Stimulated activated naive B cell treated with anti-CD40 and anti-IgM and Interleukin-4, amounts not matched to agents 10 μg/mL and 1 μg/mL and 100 μg/mL, for 72 hours (primary cell): ENCODE measurements around the gene GJA1.
"Not testable (repeated sequence)": the region's sequence is repeated elsewhere in the genome, so short reads cannot be mapped to it uniquely, and the experiment has no call there.

ENCODE experiments used
- ATAC-seq, 2 donors: fragments of 150-1000 bp; cut with Tn5 transposase; replicated peaks; 2 replicates each; pipeline ENCODE4 v1.10.0; 2021; ENCODE audit warnings: moderate library complexity in 1 of 2
- DNase-seq: peaks from one replicate; pipeline ENCODE4 v3.0.0; 2021
- H3K27ac Mint-ChIP-seq: one replicate; pipeline ENCODE4 v1.8.0; 2022; ENCODE audit warnings: mild to moderate bottlenecking, mixed read lengths
- H3K27me3 Mint-ChIP-seq, 2 donors: one replicate each; pipeline ENCODE4 v1.8.0; 2022; ENCODE audit warnings: mixed read lengths in 2 of 2
- H3K36me3 Mint-ChIP-seq, 2 donors: one replicate each; pipeline ENCODE4 v1.8.0; 2022; ENCODE audit warnings: mixed read lengths in 2 of 2, mild to moderate bottlenecking in 1 of 2
- H3K4me1 Mint-ChIP-seq, 2 donors: one replicate each; pipeline ENCODE4 v1.8.0; 2022; ENCODE audit warnings: mixed read lengths in 2 of 2, mild to moderate bottlenecking in 1 of 2
- H3K4me3 Mint-ChIP-seq, 2 donors: one replicate each; pipeline ENCODE4 v1.8.0; 2022; ENCODE audit warnings: mild to moderate bottlenecking in 2 of 2, mixed read lengths in 2 of 2, moderate library complexity in 1 of 2
- H3K9me3 Mint-ChIP-seq, 2 donors: one replicate each; pipeline ENCODE4 v1.8.0; 2022; ENCODE audit warnings: mixed read lengths in 2 of 2, mild to moderate bottlenecking in 1 of 2

GJA1 gene

DNA sequence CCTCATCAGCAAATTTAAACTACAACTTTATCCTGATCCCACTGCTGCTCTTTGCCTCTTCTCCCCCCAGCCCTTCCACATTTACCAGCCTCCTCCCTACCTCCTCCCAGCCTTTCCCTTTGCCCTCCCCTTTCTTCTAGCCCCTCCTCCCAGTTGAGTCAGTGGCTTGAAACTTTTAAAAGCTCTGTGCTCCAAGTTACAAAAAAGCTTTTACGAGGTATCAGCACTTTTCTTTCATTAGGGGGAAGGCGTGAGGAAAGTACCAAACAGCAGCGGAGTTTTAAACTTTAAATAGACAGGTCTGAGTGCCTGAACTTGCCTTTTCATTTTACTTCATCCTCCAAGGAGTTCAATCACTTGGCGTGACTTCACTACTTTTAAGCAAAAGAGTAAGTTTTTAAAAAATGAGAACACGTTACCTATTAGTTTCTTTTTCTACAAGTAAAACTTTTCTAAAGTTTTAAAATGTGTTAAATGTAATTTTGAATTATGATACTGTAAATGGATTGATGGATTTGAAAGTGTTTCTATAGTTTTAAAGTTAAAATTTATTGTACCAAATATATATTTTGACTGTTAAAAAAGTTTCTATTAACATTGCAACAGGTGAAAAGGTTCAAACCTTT lies at the start of gene GJA1:
Gene GJA1, plus strand, starts transcription at position 203 of the 626 bp plus-strand sequence. CDS start 11,202 bp downstream, outside the sequence.
- no peaks in the 10 kb centered on the region for H3K36me3 Mint-ChIP-seq
- ATAC-seq, result no peak
- H3K27ac Mint-ChIP-seq, result no peak within 1 kb of the TSS
- peaks cover 6 to 21% of the 10 kb centered on the region in 2 donors for H3K4me1 Mint-ChIP-seq
- H3K4me3 Mint-ChIP-seq, result peak within 1 kb of the TSS; percentile 41 to 85
- no peak for DNase-seq
- peaks cover 31 to 53% of the 10 kb centered on the region in 2 donors for H3K27me3 Mint-ChIP-seq
- no peaks in the 10 kb centered on the region for H3K9me3 Mint-ChIP-seq

DNA sequence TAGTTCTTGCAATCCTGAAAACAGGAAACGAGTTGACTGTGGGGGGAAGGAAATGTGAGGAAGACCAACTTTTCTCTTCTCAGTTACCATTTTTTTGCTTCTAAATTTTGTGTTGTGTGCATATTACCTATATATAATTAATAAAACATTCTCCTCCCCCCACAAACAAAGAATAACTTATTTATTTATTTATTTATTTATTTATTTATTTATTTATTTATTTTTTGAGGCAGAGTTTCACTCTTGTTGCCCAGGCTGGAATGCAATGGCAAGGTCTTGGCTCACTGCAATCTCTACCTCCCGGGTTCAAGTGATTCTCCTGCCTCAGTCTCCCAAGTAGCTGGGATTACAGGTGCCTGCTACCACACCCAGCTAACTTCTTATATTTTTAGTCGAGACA lies 48.9 kb upstream of the GJA1 start:
- H3K36me3 Mint-ChIP-seq, H3K27ac Mint-ChIP-seq, H3K4me3 Mint-ChIP-seq, H3K4me1 Mint-ChIP-seq, DNase-seq, H3K9me3 Mint-ChIP-seq, H3K27me3 Mint-ChIP-seq, ATAC-seq: not testable (repeated sequence)

DNA sequence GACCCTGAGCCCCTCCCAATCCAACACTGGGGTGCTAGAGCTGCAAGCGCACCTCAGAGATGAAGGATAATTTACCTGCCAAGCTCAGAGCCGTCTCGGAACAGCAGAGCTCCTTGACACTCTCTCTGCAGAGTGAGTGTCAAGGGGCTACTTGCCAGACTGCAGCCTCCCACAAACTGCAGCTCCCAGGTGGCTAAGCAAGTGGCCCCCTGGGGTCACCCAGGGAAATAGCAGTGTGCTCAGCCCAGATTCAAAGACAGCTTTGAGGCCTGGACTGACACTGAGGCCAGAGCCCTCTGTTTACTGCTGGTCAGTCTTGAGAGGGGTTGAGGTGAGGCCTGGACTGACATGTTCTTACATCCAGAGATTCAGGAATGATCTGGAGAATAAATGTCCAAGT lies 46.0 kb upstream of the GJA1 start:
- no peaks in the 10 kb centered on the region for H3K9me3 Mint-ChIP-seq
- peaks cover 0 to 6% of the 10 kb centered on the region in 2 donors for H3K27me3 Mint-ChIP-seq
- ATAC-seq (no peak), DNase-seq (no peak)
- H3K4me1 Mint-ChIP-seq, result peaks cover 0 to 3% of the 10 kb centered on the region in 2 donors
- no peaks in the 10 kb centered on the region for H3K36me3 Mint-ChIP-seq
- H3K4me3 Mint-ChIP-seq, result no peak overlapping the region
- peak overlapping the region; percentile 9 for H3K27ac Mint-ChIP-seq

DNA sequence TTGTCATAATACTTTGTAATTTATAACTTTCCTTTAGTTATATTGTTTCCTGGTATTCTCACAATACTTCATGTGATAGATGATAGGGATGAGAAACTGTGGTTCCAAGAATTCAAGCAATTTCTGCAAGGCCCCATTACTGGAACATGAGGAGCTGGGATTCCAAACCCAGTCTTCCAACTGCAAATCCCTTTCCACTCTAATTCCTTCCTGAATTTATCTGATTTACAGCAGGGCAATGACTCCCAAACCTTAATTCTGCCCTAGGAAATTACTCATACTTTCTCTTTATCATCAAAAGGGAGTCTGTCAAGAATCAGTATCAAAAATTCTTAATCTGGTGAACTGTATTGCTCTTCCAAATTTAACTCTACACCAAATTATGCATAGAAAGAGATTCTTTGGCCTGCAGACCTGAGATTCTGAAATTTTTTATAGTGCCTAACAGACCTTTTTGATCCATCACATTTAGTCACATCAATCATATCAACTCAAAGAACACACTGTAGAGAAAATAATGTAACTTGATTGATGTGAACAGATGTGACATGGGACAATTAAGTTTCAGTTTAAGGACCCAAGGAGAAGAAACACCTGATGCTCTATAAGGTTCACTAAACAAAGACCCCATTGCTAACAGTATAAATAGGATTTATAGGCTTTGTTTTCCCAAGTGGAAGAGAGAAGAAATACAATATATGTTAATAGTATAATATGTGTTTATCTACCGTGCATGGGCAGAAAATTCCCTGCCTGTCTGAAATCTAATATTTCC lies 41.5 kb upstream of the GJA1 start:
- Mint-ChIP-seq H3K27ac (no peak overlapping the region), H3K4me3 (no peak overlapping the region), H3K27me3 (no peaks in the 10 kb centered on the region), H3K9me3 (no peaks in the 10 kb centered on the region), H3K4me1 (peaks cover 0 to 3% of the 10 kb centered on the region in 2 donors), H3K36me3 (no peaks in the 10 kb centered on the region)
- no peak for DNase-seq
- no peak for ATAC-seq

DNA sequence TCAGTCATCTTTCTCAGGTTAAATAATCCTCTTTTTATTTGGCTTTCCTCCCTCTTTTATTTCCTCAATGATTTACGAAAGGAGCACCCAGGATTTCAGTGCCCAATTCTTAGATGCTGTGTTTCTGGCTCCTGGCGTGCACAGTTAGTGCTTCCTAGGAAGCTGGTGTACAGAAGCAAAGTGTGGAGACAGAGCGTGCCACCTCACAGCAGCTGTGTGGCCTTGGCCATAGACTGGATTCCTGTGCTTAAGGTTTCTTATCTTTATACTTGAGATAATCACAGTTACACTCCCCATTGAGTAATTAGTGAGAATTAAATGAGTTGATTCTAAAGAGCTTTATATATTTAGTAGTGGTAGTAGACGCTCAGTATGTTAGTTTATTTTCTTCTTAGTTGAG lies 39.7 kb upstream of the GJA1 start:
- H3K27ac Mint-ChIP-seq, result no peak overlapping the region
- H3K4me3 Mint-ChIP-seq, result no peak overlapping the region
- H3K9me3 Mint-ChIP-seq, result no peaks in the 10 kb centered on the region
- ATAC-seq, result no peak
- H3K27me3 Mint-ChIP-seq, result no peaks in the 10 kb centered on the region
- DNase-seq, result no peak
- peaks cover 0 to 3% of the 10 kb centered on the region in 2 donors for H3K4me1 Mint-ChIP-seq
- H3K36me3 Mint-ChIP-seq, result no peaks in the 10 kb centered on the region

DNA sequence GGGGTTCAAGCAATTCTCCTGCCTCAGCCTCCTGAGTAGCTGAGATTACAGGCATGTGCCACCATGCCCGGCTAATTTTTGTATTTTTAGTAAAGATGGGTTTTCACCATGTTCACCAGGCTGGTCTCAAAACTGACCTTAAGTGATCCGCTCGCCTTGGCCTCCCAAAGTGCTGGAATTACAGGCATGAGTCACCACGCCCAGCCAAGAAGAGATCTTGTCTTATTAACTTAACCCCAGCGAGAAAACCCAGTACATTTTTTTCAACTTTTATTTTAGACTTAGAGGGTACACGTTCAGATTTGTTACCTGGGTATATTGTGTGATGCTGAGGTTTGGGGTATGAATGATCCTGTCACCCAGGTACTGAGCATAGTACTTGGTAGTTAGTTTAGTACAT lies 38.3 kb upstream of the GJA1 start:
- not testable (repeated sequence) for H3K9me3 Mint-ChIP-seq, H3K27me3 Mint-ChIP-seq, H3K36me3 Mint-ChIP-seq, DNase-seq, H3K4me1 Mint-ChIP-seq, H3K4me3 Mint-ChIP-seq, ATAC-seq, H3K27ac Mint-ChIP-seq

DNA sequence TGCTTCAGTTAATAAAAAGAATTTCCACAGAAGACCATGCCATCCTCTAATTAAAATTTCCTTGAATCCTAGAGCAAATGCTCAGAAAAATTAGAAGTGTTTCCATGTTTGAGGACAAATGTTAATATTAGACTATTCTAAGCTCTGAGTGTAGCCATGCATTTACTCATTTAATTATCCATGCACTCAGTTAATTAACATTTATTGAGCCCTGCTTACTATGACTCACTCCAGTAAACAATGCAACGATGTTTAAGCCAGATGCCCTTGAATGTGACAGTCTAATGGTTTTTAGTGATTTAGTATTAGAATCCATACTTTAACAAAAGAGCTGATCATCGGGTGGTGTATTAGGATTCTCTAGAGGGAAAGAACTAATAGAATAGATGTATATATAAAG lies 37.3 kb upstream of the GJA1 start:
- no peaks in the 10 kb centered on the region for H3K9me3 Mint-ChIP-seq
- no peaks in the 10 kb centered on the region for H3K27me3 Mint-ChIP-seq
- H3K4me3 Mint-ChIP-seq, result no peak overlapping the region
- ATAC-seq (no peak), DNase-seq (no peak)
- H3K36me3 Mint-ChIP-seq, result no peaks in the 10 kb centered on the region
- H3K27ac Mint-ChIP-seq, result no peak overlapping the region
- H3K4me1 Mint-ChIP-seq, result peaks cover 0 to 1% of the 10 kb centered on the region in 2 donors

DNA sequence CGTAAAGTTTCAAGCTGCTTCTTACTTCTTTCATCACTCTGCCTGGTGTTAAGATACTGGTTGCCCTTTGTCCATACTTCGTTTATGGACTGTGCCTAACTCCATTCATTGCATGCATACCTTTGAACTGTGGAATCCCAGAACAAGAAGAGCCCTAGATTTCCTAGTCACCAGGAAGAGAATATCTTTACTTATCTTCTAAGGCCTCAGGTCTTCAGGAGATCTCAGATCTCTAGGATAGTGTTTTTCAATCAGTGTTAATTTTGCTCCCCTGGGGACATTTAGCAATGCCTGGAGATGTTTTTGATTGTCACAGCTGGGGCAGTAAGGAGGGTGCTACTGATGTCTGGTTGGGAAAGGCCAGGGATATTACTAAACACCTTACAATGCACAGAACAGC lies 35.5 kb upstream of the GJA1 start:
- Mint-ChIP-seq H3K4me1 (no peaks in the 10 kb centered on the region), H3K9me3 (no peaks in the 10 kb centered on the region), H3K4me3 (no peak overlapping the region), H3K27me3 (no peaks in the 10 kb centered on the region), H3K36me3 (no peaks in the 10 kb centered on the region), H3K27ac (no peak overlapping the region)
- ATAC-seq (no peak), DNase-seq (no peak)

DNA sequence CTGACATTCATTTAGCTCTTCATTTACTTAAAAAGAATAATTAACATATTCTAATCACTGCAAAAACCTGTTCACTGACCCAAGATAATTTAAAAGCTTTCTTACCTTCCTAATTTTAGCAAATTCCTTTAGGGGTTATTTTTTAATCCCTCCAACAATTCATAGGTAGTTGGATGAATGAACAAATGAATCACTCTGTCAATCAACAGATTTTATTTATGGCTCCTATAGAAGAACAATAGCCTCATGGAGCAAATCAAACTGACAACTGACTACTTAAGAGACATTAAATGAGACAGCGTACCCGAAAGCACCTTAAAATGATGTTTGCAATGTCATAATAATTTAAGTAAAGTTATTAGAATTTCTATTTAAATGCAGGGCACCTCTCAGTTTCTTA lies 31.5 kb upstream of the GJA1 start:
- ATAC-seq (no peak), DNase-seq (no peak)
- Mint-ChIP-seq H3K4me1 (no peaks in the 10 kb centered on the region), H3K27me3 (peaks cover 0 to 5% of the 10 kb centered on the region in 2 donors), H3K27ac (no peak overlapping the region), H3K9me3 (no peaks in the 10 kb centered on the region), H3K36me3 (no peaks in the 10 kb centered on the region), H3K4me3 (no peak overlapping the region)

DNA sequence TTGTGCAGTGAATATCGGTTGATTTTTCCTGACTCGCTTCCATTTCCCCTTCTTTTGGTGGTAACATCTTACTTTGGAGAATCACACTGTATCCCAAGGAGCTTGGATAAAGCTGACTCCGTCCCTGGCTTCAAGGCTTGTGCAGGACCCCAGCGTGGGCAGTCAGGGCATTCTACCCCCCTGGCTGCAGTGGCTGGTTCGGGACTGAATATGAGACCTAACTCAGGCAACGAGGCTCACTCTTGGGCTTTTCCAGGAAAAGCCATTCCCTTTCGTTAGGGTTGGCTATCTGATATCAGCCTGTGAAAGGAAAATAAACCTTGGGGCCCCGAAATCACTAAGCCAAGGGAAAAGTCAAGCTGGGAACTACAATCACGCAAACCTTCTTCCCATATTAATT lies 30.1 kb upstream of the GJA1 start:
- DNase-seq, result no peak
- H3K4me1 Mint-ChIP-seq, result no peaks in the 10 kb centered on the region
- peaks cover 0 to 5% of the 10 kb centered on the region in 2 donors for H3K27me3 Mint-ChIP-seq
- H3K36me3 Mint-ChIP-seq, result no peaks in the 10 kb centered on the region
- no peak overlapping the region for H3K27ac Mint-ChIP-seq
- no peaks in the 10 kb centered on the region for H3K9me3 Mint-ChIP-seq
- no peak overlapping the region for H3K4me3 Mint-ChIP-seq
- no peak for ATAC-seq

DNA sequence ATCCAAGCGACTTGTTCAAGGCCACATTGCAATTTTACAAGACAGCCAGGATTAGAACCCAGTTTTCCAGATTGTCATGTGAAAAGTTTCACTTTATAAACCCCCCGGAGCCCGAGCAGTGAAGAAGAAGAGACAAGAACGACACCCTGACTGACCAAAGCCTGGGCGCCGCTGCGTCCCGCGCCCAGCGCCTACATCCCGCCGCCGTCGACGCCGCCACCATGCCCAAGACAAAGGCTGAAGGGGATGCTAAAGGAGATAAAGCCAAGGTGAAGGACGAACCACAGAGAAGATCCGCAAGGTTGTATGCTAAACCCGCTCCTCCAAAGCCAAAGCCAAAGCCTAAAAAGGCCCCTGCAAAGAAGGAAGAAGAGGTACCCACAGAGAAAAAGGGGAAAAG lies 27.1 kb upstream of the GJA1 start:
- no peak for DNase-seq
- H3K4me3 Mint-ChIP-seq, result no peak overlapping the region
- no peak overlapping the region for H3K27ac Mint-ChIP-seq
- H3K9me3 Mint-ChIP-seq, result peaks cover 0 to 1% of the 10 kb centered on the region in 2 donors
- H3K4me1 Mint-ChIP-seq, result no peaks in the 10 kb centered on the region
- H3K36me3 Mint-ChIP-seq, result no peaks in the 10 kb centered on the region
- ATAC-seq, result no peak
- H3K27me3 Mint-ChIP-seq, result peaks cover 0 to 5% of the 10 kb centered on the region in 2 donors

DNA sequence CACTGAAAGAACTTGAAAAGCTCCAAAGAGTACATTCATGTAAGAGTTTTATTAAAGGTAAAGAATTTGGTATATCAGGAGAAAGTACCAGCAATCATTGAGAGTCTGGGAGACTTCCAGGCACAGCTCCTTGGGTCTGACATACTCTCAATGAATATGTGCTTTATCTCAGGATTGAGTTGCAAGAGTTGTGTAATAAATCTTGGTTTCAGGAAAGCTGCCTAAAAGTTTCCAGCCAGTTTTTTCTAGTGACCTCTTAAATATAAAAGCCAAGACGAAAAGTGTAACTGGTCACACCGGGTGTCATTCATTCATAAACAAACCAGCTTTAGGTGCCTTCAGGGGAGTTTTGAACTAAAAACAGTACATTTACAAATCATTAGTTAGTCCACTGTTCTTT lies 21.6 kb upstream of the GJA1 start:
- Mint-ChIP-seq H3K27me3 (no peaks in the 10 kb centered on the region), H3K4me1 (no peaks in the 10 kb centered on the region), H3K9me3 (peaks cover 1 to 4% of the 10 kb centered on the region in 2 donors), H3K4me3 (no peak overlapping the region), H3K36me3 (no peaks in the 10 kb centered on the region), H3K27ac (no peak overlapping the region)
- DNase-seq (no peak), ATAC-seq (no peak)

DNA sequence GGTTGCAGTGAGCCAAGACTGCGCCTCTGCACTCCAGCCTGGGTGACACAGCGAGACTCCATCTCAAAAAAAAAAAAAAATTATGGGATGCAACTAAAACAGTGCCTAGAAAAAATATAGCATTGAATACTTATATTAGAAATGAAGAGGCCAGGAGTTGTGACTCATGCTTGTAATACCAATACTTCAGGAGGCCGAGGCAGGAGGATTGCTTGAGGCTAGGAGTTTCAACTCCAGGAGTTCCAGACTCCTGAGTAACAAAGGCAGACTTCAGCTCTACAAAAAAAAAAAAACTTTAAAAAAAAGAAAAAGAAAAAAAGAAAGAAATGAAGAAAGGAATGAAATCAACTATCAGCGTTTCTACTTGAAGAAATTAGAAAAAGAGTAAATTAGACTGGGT lies 17.1 kb upstream of the GJA1 start:
- no peaks in the 10 kb centered on the region for H3K27me3 Mint-ChIP-seq
- H3K4me3 Mint-ChIP-seq, result no peak overlapping the region
- no peaks in the 10 kb centered on the region for H3K36me3 Mint-ChIP-seq
- H3K4me1 Mint-ChIP-seq, result no peaks in the 10 kb centered on the region
- ATAC-seq (no peak), DNase-seq (no peak)
- peaks cover 0 to 4% of the 10 kb centered on the region in 2 donors for H3K9me3 Mint-ChIP-seq
- no peak overlapping the region for H3K27ac Mint-ChIP-seq

DNA sequence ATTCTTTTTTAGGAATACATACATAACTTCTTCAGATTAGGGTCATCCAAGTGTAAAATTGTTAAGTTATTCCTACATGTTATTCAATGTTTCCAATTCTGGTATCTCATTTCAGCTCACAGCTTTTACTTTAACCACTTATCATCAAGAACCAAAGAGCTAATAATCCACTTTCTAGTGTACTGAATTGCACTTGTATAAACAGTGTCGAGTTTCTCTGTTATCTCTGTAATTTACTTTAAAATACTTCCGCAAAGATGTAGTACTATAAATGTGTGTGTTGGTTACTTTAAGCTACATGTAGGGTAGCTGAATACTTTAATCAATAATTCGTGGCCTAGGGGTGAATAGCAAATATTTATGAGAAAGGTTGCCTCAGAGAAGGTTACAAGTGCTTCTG lies 8.8 kb upstream of the GJA1 start:
- ATAC-seq, result no peak
- Mint-ChIP-seq H3K4me3 (no peak overlapping the region), H3K27me3 (peaks cover 0 to 4% of the 10 kb centered on the region in 2 donors), H3K4me1 (no peaks in the 10 kb centered on the region), H3K36me3 (no peaks in the 10 kb centered on the region), H3K27ac (no peak overlapping the region), H3K9me3 (no peaks in the 10 kb centered on the region)
- no peak for DNase-seq
